Duodenal mucosa (tissue), 2 donors: Measurements from ENCODE around the gene VSIG1.

Experiments
- H3K27ac ChIP-seq: one replicate; pipeline ENCODE4 v1.7.0; 2013; ENCODE audit warnings: low read depth, low read length
- H3K27me3 ChIP-seq, 2 donors: one replicate each; pipeline ENCODE4 v1.7.0; 2013; ENCODE audit warnings: low read length in 2 of 2, control low read depth in 1 of 2; ENCODE audit not compliant: insufficient read depth in 2 of 2, control insufficient read depth in 1 of 2
- H3K36me3 ChIP-seq, 2 donors: one replicate each; pipeline ENCODE4 v1.7.0; 2013; ENCODE audit warnings: low read length in 2 of 2, control low read depth in 1 of 2; ENCODE audit not compliant: insufficient read depth in 2 of 2, control insufficient read depth in 1 of 2
- H3K4me1 ChIP-seq, 2 donors: one replicate each; pipeline ENCODE4 v1.7.0; 2013; ENCODE audit warnings: low read length in 2 of 2, control low read depth in 1 of 2; ENCODE audit not compliant: insufficient read depth in 2 of 2, control insufficient read depth in 1 of 2
- H3K4me3 ChIP-seq, 2 donors: one replicate each; pipeline ENCODE4 v1.7.0; 2013; ENCODE audit warnings: low read length in 2 of 2, low read depth in 1 of 2
- H3K9ac ChIP-seq, 2 donors: one replicate each; pipeline ENCODE4 v1.7.0; 2013; ENCODE audit warnings: low read length in 2 of 2, low read depth in 1 of 2
- H3K9me3 ChIP-seq, 2 donors: one replicate each; pipeline ENCODE4 v1.7.0; 2013; ENCODE audit warnings: low read length in 2 of 2, control low read depth in 1 of 2; ENCODE audit not compliant: control insufficient read depth in 1 of 2

VSIG1 gene

DNA sequence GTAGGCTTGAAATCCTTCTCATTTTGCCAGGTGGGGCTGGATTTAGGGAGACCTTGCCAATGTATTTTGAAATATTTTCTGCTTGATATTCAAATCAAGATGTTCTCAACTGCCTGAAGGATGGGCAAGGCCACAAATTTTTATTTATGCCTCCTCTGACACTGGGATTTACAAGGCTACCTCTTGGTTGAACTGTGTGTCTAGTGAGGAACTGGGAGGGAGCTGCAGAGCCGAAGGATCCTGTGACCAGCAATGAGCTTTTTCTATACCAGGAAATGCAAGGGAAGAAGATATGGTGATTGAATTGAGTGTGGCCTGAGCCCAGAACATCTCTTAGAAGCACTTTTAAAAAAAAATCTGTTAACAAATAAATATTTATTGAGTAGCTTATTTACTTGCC is 14.9 kb downstream of the VSIG1 start:
- H3K9ac ChIP-seq: no peak overlapping the region
- no peak overlapping the region for H3K4me3 ChIP-seq
- H3K27me3 ChIP-seq: no peaks in the 10 kb centered on the region
- H3K27ac ChIP-seq: no peak overlapping the region
- no peaks in the 10 kb centered on the region for H3K9me3 ChIP-seq
- no peaks in the 10 kb centered on the region for H3K36me3 ChIP-seq
- H3K4me1 ChIP-seq: no peaks in the 10 kb centered on the region

DNA sequence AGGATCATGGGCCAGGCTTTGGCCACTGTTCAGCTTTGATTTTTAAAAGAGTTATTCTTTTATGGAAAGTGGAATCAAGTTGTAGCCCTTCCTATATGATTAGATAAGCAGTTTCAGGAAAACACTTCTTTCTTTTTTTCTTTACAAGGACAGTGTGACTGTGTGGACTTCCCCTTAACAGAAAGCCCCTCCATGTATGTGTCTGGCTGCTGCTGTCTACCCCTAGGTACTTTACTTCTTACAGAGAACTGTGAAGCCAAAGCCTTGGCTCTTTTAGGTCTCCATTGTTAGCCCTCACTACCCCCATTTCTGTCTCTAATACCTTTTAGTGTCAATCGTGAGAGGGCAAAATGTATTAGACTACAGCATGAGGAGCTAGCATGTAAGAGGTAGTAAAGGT is 19.1 kb downstream of the VSIG1 start:
- Histone ChIP-seq H3K9ac (no peak overlapping the region), H3K4me3 (no peak overlapping the region), H3K36me3 (no peaks in the 10 kb centered on the region), H3K4me1 (no peaks in the 10 kb centered on the region), H3K27me3 (no peaks in the 10 kb centered on the region), H3K27ac (no peak overlapping the region), H3K9me3 (no peaks in the 10 kb centered on the region)

DNA sequence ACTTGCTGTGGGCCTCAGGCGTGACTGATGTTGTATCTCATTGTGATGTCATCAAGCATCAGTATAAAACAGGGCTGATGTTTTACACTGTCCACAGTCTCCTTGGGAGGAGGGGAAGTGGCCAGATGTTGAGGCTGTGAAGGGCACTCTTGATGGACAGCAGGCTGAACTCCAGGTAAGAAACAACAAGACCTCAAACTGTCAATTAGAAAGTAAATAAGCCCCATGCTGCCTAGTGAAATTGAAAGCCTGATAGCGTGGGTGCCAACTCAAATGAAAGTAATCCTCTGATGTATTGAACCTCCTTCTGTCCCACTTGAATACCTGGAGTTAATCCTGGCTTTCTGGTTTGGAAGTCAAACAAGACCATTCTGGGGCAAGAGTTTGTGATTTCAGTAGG is 19.7 kb downstream of the VSIG1 start:
- Histone ChIP-seq H3K4me1 (no peaks in the 10 kb centered on the region), H3K36me3 (no peaks in the 10 kb centered on the region), H3K27ac (no peak overlapping the region), H3K27me3 (no peaks in the 10 kb centered on the region), H3K4me3 (no peak overlapping the region), H3K9me3 (no peaks in the 10 kb centered on the region), H3K9ac (no peak overlapping the region)

DNA sequence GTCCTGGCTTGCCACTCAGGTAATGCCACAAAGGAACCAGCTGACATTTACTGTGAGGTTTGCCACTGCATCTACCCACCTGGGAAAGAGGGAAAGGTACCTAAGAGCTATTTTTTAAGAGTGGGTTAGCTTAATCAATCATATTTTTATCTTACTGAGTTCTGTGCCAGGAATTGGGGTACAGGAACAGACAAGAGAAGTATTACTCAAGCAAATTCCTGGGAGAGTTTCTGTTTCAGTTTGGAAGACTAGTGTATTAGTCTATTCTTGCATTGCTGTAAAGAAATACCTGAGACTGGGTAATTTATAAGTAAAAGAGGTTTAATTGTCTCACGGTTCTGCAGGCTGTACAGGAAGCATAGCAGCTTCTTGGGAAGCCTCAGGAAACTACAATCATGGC is 23.3 kb downstream of the VSIG1 start:
- no peak overlapping the region for H3K9ac ChIP-seq
- H3K4me3 ChIP-seq: no peak overlapping the region
- no peak overlapping the region for H3K27ac ChIP-seq
- no peaks in the 10 kb centered on the region for H3K9me3 ChIP-seq
- H3K27me3 ChIP-seq: no peaks in the 10 kb centered on the region
- no peaks in the 10 kb centered on the region for H3K36me3 ChIP-seq
- H3K4me1 ChIP-seq: no peaks in the 10 kb centered on the region

DNA sequence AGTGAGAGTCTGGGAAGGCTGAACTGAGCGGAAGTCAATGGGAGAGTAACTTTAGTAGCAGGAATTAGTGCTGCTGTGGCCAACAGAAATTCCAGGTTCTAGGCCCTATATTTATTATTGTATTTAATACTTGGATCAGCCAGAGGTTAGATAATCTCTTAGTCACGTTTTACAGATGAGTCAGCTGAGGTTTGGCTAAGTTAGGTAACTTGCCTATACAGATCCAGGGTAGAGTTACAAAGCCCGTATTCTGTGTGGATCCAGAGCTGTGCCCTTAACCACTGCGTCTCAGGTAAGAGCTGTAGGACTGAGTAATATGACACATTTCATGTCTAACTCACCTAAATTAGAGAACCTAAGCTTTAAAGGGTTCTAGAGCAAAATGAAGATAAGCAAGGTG is 26.0 kb downstream of the VSIG1 start:
- Histone ChIP-seq H3K36me3 (no peaks in the 10 kb centered on the region), H3K4me3 (no peak overlapping the region), H3K27me3 (no peaks in the 10 kb centered on the region), H3K27ac (no peak overlapping the region), H3K4me1 (no peaks in the 10 kb centered on the region), H3K9ac (no peak overlapping the region), H3K9me3 (no peaks in the 10 kb centered on the region)

DNA sequence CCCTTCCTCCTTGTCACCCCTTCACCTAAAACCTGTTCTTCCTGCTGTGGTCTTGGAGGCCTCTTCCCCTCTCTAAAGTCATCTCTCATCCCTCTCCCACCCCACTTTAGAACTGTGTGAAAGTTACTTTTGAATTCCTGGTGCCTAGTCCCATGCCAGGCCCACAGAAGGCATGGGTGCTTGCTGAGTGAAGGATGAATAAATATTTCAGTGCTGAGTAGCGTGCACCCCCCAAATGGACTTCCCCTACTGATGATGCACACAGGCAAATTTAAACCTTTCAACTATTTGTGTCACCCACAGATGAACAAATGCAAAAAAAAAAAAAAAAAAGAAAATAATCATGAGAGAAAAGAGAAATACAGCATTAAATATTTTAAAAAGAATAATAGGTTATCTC is 26.7 kb downstream of the VSIG1 start:
- H3K9ac ChIP-seq: no peak overlapping the region
- H3K9me3 ChIP-seq: no peaks in the 10 kb centered on the region
- no peak overlapping the region for H3K27ac ChIP-seq
- no peak overlapping the region for H3K4me3 ChIP-seq
- no peaks in the 10 kb centered on the region for H3K4me1 ChIP-seq
- no peaks in the 10 kb centered on the region for H3K27me3 ChIP-seq
- no peaks in the 10 kb centered on the region for H3K36me3 ChIP-seq

DNA sequence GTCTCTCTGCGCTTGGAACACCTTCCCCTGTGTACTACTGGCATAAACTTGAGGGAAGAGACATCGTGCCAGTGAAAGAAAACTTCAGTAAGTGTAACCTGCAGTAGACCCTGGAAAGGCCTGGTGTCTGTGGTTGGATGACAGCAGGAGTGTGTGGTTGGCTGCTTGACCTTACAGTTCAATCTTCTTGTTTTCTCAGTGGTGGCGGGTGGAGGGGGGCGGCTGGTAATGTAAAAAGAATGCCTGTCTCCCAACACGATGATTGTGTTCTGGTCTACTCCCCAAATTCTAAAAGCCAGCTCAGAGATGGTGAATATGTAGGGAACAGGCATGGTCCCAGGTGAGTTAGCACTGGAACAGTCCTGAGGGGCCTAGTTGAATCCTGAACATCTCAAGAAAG is 27.9 kb downstream of the VSIG1 start:
- Histone ChIP-seq H3K27ac (no peak overlapping the region), H3K9ac (no peak overlapping the region), H3K4me1 (no peaks in the 10 kb centered on the region), H3K9me3 (no peaks in the 10 kb centered on the region), H3K4me3 (no peak overlapping the region), H3K27me3 (no peaks in the 10 kb centered on the region), H3K36me3 (no peaks in the 10 kb centered on the region)

DNA sequence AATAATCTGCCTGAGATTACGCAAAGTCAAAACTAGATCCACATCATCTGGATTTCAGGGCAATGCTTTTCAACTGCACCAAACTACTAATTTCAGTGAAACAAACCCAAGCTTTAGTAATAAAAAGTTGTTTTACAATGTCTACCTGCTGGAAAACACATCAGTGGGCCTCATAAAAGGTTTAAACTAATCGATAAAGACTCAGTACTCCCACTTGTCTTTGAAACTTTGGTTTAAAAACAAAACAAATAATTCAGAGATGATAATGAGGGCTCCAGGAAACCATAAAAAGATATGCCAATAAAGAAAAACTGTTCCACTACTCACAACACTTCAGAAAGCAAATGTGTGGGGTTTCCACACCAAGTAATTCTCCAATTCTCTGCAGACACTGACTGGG is 36.2 kb downstream of the VSIG1 start:
- H3K9ac ChIP-seq: no peak overlapping the region
- H3K9me3 ChIP-seq: no peaks in the 10 kb centered on the region
- no peaks in the 10 kb centered on the region for H3K27me3 ChIP-seq

DNA sequence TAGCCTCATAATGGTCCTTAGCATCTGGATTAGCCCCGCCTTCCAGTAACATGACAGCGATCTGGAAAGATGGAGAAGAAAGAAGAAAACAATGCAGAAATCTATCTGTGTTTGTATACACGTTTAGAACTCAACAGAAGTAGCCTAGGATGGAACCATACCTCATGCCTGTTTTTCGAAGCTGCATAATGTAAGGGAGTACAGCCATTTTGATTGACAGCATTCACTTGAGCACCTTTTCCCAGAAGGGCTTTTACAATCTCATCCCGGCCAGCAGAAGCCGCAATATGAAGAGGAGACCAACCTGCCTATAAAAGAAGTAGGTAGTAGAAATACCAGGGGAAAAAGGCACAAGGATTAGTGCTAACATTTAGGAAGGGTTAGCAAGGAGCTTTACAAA is 42.9 kb downstream of the VSIG1 start:
- Histone ChIP-seq H3K27ac (no peak overlapping the region), H3K4me1 (peaks cover 0 to 5% of the 10 kb centered on the region in 2 donors)

More for the DNA sequence above, 36.2 kb downstream of the VSIG1 start:
- H3K27ac ChIP-seq: no peak overlapping the region
- no peaks in the 10 kb centered on the region for H3K4me1 ChIP-seq
- H3K36me3 ChIP-seq: peaks cover 0 to 7% of the 10 kb centered on the region in 2 donors
- H3K4me3 ChIP-seq: no peak overlapping the region

DNA sequence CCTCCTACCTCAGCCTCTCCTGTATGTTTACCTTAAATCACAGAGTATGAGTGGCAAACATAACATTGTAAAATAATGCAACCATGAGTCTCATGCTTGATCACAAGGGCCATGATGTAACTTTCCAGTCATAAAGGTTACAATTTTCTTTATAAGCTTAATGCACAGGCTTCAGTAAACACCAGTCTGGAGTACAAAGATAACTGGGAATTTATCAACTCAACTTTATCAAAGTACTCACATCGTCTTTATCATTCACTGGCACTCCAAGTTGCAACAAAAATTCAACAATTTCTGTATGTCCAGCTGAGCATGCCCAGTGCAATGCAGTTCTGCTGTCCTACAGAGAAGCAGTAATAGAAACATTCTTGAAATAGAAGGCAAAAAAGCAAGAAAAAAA is 43.6 kb downstream of the VSIG1 start:
- H3K27me3 ChIP-seq: no peaks in the 10 kb centered on the region
- no peaks in the 10 kb centered on the region for H3K9me3 ChIP-seq
- H3K27ac ChIP-seq: no peak overlapping the region
- H3K36me3 ChIP-seq: peaks cover 0 to 23% of the 10 kb centered on the region in 2 donors
- H3K4me1 ChIP-seq: peaks cover 0 to 5% of the 10 kb centered on the region in 2 donors
- no peak overlapping the region for H3K4me3 ChIP-seq
- H3K9ac ChIP-seq: no peak overlapping the region

More for the DNA sequence above, 42.9 kb downstream of the VSIG1 start:
- Histone ChIP-seq H3K27me3 (no peaks in the 10 kb centered on the region), H3K4me3 (no peak overlapping the region), H3K9me3 (no peaks in the 10 kb centered on the region), H3K36me3 (peaks cover 0 to 23% of the 10 kb centered on the region in 2 donors), H3K9ac (no peak overlapping the region)
